Aorta (tissue), 5 donors: ENCODE results near the gene TET2. TPM values are rescaled to one million over a fixed set of nuclear protein-coding genes. Genes with fewer than 3 reads are reported as not detected.

ENCODE experiments used
- ATAC-seq: fragments of 200-7000 bp; cut with Tn5 transposase; one replicate; pipeline ENCODE4 v1.9.1; 2022; ENCODE audit warnings: moderate library complexity; ENCODE audit not compliant: low FRiP score
- DNase-seq, 2 donors: peaks; one replicate each; pipeline ENCODE4 v3.0.0-alpha.2; 2020
- H3K27ac ChIP-seq, 2 donors: one replicate each; pipeline ENCODE4 v1.5.1; 2013; ENCODE audit warnings: low read length in 2 of 2, mild to moderate bottlenecking in 2 of 2, moderate library complexity in 2 of 2, control low read depth in 1 of 2, inconsistent platforms in 1 of 2, low read depth in 1 of 2
- H3K27me3 ChIP-seq, 2 donors: one replicate each; pipeline ENCODE4 v1.6.1; 2013; ENCODE audit warnings: control low read depth in 1 of 2, low read length in 1 of 2, mild to moderate bottlenecking in 1 of 2, moderate library complexity in 1 of 2; ENCODE audit not compliant: insufficient read depth in 2 of 2, control insufficient read depth in 1 of 2
- H3K36me3 ChIP-seq, 2 donors: one replicate each; pipeline ENCODE4 v1.6.1; 2013; ENCODE audit warnings: control low read depth in 1 of 2, low read length in 1 of 2, mild to moderate bottlenecking in 1 of 2; ENCODE audit not compliant: insufficient read depth in 2 of 2, control insufficient read depth in 1 of 2
- H3K4me1 ChIP-seq, 2 donors: one replicate each; pipeline ENCODE4 v1.6.1; 2013; ENCODE audit warnings: low read length in 2 of 2, control low read depth in 1 of 2, mild to moderate bottlenecking in 1 of 2, moderate library complexity in 1 of 2; ENCODE audit not compliant: insufficient read depth in 2 of 2, control insufficient read depth in 1 of 2
- H3K4me3 ChIP-seq, 2 donors: one replicate each; pipeline ENCODE4 v1.5.1; 2013; ENCODE audit warnings: low read length in 2 of 2, control low read depth in 1 of 2, mild to moderate bottlenecking in 1 of 2
- H3K9me3 ChIP-seq: one replicate; pipeline ENCODE4 v1.6.1; 2013; ENCODE audit warnings: mild to moderate bottlenecking, low read length; ENCODE audit not compliant: control insufficient read depth
- WGBS, 2 donors: extraction: QIAGEN DNeasy Blood & Tissue Kit; methylation state at CpG; one replicate each; pipeline ENCODE4 v1.1.7; 2013; 5-methylcytosine and 5-hydroxymethylcytosine counted together
- intact Hi-C, 2 donors: fragments of 100-400 bp; cut with DNase I; formaldehyde crosslinking; loops; one replicate each; pipeline versions ENCODE4 v1.14.2 to v1.15.0; 2022
- polyA plus RNA-seq, 2 donors: library from polyadenylated mRNA; stranded (reverse); fragments of 200-250 nt; gene quantifications; one replicate each; pipeline ENCODE4 v1.2.3, GENCODE V29; 2013
- total RNA-seq, 2 donors: library from RNA; stranded (reverse); fragmentation: NEBNext Ultra II Directional; extraction: Animal tissue kit (Norgen Biotek cat#: 25700); gene quantifications; one replicate each; pipeline ENCODE4 v1.2.1, GENCODE V29; 2021
- donor health status: healthy with polysubstance abuse.
- donor health status: Bipolar disorder and iron deficiency.
- donor health status: DM: no; HTN: no; CAD: no.
- donor health status: DM: no; HTN: no; CAD: no.
- donor health status: DM: yes; HTN: yes; CAD: no.

Gene TET2
- total and polyA plus RNA-seq, 4 donors: 2.0 to 40.9 (median 21.8) TPM

DNA sequence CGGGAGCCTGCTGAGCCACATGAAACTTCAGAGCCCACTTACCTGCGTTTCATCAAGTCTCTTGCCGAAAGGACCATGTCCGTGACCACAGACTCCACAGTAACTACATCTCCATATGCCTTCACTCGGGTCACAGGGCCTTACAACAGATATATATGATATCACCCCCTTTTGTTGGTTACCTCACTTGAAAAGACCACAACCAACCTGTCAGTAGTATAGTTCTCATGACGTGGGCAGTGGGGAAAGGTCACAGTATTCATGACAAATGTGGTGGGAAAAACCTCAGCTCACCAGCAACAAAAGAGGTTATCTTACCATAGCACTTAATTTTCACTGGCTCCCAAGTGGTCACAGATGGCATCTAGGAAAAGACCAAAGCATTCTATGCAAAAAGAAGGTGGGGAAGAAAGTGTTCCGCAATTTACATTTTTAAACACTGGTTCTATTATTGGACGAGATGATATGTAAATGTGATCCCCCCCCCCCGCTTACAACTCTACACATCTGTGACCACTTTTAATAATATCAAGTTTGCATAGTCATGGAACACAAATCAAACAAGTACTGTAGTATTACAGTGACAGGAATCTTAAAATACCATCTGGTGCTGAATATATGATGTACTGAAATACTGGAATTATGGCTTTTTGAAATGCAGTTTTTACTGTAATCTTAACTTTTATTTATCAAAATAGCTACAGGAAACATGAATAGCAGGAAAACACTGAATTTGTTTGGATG, 129.9 kb downstream of the TET2 start:
- ATAC-seq: no peak
- Histone ChIP-seq H3K27ac (no peak overlapping the region), H3K4me1 (no peaks in the 10 kb centered on the region), H3K36me3 (peaks cover 2 to 11% of the 10 kb centered on the region in 2 donors), H3K9me3 (no peaks in the 10 kb centered on the region), H3K27me3 (no peaks in the 10 kb centered on the region), H3K4me3 (no peak overlapping the region)
- 92 to 93% methylated on average over 9 of the region's 9 CpGs for WGBS, 2 donors
- no peak for DNase-seq
- intact Hi-C loops: no loop called here

DNA sequence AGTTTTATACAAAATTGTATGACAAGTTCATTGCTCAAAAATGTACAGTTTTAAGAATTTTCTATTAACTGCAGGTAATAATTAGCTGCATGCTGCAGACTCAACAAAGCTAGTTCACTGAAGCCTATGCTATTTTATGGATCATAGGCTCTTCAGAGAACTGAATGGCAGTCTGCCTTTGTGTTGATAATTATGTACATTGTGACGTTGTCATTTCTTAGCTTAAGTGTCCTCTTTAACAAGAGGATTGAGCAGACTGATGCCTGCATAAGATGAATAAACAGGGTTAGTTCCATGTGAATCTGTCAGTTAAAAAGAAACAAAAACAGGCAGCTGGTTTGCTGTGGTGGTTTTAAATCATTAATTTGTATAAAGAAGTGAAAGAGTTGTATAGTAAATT, 131.0 kb downstream of the TET2 start:
- H3K4me3 ChIP-seq: no peak overlapping the region
- intact Hi-C loops: no loop called here
- H3K4me1 ChIP-seq: no peaks in the 10 kb centered on the region
- H3K27me3 ChIP-seq: no peaks in the 10 kb centered on the region
- H3K27ac ChIP-seq: no peak overlapping the region
- no peaks in the 10 kb centered on the region for H3K9me3 ChIP-seq
- peaks cover 0 to 11% of the 10 kb centered on the region in 2 donors for H3K36me3 ChIP-seq
- DNase-seq (no peak), ATAC-seq (no peak)
- WGBS, 2 donors: 74 to 89% methylated on average over 1 of the region's 1 CpG

DNA sequence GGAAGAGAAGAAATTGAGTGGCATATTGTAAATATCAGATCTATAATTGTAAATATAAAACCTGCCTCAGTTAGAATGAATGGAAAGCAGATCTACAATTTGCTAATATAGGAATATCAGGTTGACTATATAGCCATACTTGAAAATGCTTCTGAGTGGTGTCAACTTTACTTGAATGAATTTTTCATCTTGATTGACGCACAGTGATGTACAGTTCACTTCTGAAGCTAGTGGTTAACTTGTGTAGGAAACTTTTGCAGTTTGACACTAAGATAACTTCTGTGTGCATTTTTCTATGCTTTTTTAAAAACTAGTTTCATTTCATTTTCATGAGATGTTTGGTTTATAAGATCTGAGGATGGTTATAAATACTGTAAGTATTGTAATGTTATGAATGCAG, 132.6 kb downstream of the TET2 start:
- Histone ChIP-seq H3K27ac (no peak overlapping the region), H3K9me3 (no peaks in the 10 kb centered on the region), H3K27me3 (no peaks in the 10 kb centered on the region), H3K36me3 (peaks cover 0 to 11% of the 10 kb centered on the region in 2 donors), H3K4me1 (no peaks in the 10 kb centered on the region), H3K4me3 (no peak overlapping the region)
- DNase-seq (no peak), ATAC-seq (no peak)
- WGBS, 2 donors: 95 to 100% methylated on average over 1 of the region's 1 CpG
- intact Hi-C loops: no loop called here

DNA sequence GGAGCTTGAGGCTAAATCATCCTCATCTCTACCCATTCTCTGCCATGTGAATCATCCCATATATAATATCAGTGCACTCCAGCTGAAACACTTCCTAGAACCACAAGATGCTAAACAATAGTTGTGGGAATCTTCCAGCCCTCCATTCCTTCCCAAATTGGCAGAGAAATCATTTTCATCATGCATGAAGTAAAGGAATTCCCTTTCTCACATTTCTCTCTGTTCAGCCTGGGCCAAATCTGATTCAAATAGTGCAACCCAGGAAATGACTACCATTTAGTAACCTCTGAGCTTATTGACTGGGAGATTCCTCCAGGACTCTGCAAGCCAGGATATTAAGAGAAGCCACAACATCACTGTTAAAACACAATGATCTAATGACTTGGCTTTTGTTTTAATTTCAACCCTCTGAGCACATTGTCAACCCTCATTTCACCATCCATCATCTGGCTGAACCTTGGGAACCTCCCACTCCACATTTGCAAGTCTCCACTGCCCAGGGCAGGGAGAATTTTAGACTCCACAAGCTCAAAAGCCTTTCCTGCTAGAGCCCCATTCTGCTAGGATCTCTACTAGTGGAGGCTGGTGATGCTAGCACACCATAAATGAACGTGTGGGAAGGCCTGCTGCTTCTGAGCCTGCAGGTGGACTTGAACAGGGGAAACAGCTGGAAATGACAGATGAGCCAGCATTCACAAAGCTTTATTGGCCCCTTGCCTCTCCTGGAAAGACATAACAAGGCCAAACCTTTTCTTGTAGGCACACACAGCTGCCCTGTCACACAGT, 133.9 kb downstream of the TET2 start:
- 11 to 20% methylated on average over 1 of the region's 1 CpG for WGBS, 2 donors
- no peak overlapping the region for H3K4me3 ChIP-seq
- intact Hi-C loops: no loop called here
- peaks cover 0 to 10% of the 10 kb centered on the region in 2 donors for H3K36me3 ChIP-seq
- peak overlapping the region; percentile 8 to 43 for H3K27ac ChIP-seq
- H3K4me1 ChIP-seq: no peaks in the 10 kb centered on the region
- no peaks in the 10 kb centered on the region for H3K9me3 ChIP-seq
- H3K27me3 ChIP-seq: no peaks in the 10 kb centered on the region
- ATAC-seq (peak; percentile 22), DNase-seq (no peak)

DNA sequence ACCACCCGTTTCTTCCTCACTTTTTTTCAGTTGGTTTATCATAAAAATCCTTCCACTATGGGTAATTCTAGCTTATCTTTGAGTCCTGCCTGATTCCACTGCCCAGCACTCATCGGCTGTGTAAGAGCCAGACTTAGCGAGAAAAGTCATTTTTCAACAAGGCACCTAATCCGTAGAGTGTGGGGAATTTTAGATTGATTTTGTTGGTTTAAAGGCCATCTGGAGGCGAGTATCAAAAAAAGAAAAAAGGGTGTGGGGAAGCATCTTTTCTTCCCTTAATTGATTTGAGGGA, 134.4 kb downstream of the TET2 start:
- no peak for ATAC-seq
- H3K27ac ChIP-seq: no peak overlapping the region

GRCh38 chr4:105282489-105282888, 135.8 kb downstream of the TET2 start:
- intact Hi-C loops: no loop called here
- no peak overlapping the region for H3K4me3 ChIP-seq
- DNase-seq (no peak), ATAC-seq (no peak)
- no peak overlapping the region for H3K27ac ChIP-seq
- H3K9me3 ChIP-seq: no peaks in the 10 kb centered on the region
- 85 to 95% methylated on average over 3 of the region's 3 CpGs for WGBS, 2 donors
- H3K4me1 ChIP-seq: no peaks in the 10 kb centered on the region
- H3K36me3 ChIP-seq: no peaks in the 10 kb centered on the region
- no peaks in the 10 kb centered on the region for H3K27me3 ChIP-seq

More for the DNA sequence above, 134.4 kb downstream of the TET2 start:
- H3K36me3 ChIP-seq: peaks cover 0 to 5% of the 10 kb centered on the region in 2 donors
- 23 to 36% methylated on average over 5 of the region's 5 CpGs for WGBS, 2 donors
- H3K4me1 ChIP-seq: no peaks in the 10 kb centered on the region
- no peak for DNase-seq
- intact Hi-C loops: no loop called here
- no peak overlapping the region for H3K4me3 ChIP-seq
- no peaks in the 10 kb centered on the region for H3K9me3 ChIP-seq
- H3K27me3 ChIP-seq: no peaks in the 10 kb centered on the region

DNA sequence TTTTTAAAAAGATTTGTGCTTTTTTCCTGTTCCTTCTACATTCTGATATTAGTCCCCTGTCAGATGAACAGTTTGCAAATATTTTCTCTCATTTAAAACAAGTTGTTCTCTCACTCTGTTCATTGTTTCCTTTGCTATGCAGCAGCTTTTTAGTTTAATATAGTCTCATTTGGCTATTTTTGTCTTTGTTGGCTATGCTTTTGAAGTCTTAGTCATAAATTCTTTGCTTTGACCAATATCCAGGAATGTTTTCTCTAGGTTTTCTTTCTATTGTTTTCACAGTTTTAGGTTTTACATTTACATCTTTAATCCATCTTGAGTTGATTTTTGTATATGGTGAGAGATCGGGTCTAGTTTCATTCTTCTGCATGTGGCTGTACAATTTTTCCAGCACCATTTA, 136.8 kb downstream of the TET2 start:
- Histone ChIP-seq H3K27ac (no peak overlapping the region), H3K9me3 (peaks cover 2% of the 10 kb centered on the region), H3K4me1 (no peaks in the 10 kb centered on the region), H3K36me3 (no peaks in the 10 kb centered on the region), H3K4me3 (no peak overlapping the region), H3K27me3 (no peaks in the 10 kb centered on the region)
- intact Hi-C loops: no loop called here
- 7 to 23% methylated on average over 1 of the region's 1 CpG for WGBS, 2 donors
- ATAC-seq (no peak), DNase-seq (no peak)

- no peaks in the 10 kb centered on the region for H3K36me3 ChIP-seq
- intact Hi-C loops: no loop called here
- no peaks in the 10 kb centered on the region for H3K4me1 ChIP-seq
- DNase-seq (no peak), ATAC-seq (no peak)
- no peak overlapping the region for H3K27ac ChIP-seq
- H3K9me3 ChIP-seq: peaks cover 2% of the 10 kb centered on the region
- no peak overlapping the region for H3K4me3 ChIP-seq
- WGBS, 2 donors: 95 to 99% methylated on average over 2 of the region's 2 CpGs
- H3K27me3 ChIP-seq: no peaks in the 10 kb centered on the region
Observed at GRCh38 chr4:105288121-105288520, 141.4 kb downstream of the TET2 start.

DNA sequence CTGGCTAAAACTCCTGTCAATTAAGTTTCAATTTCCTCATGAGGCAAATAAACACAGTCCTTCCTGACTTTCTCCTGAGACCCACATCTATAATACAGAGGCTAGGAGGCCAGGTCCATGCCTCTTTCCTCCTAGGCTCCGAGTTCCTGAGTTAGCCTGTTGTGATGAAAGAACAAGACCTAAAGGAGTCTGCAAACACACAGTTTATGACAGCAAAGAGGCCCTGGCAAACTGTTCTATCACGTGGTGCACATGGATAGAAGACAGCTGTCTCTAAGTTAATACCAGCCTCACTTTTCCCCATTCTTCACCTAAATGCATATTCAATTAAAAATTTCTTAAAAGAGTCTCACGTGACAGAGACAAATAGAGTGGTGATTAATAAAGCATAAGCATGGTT, 145.2 kb downstream of the TET2 start:
- Histone ChIP-seq H3K9me3 (peaks cover 2% of the 10 kb centered on the region), H3K27ac (no peak overlapping the region), H3K4me1 (no peaks in the 10 kb centered on the region), H3K36me3 (no peaks in the 10 kb centered on the region), H3K27me3 (no peaks in the 10 kb centered on the region), H3K4me3 (no peak overlapping the region)
- DNase-seq (no peak), ATAC-seq (no peak)
- intact Hi-C loops: no loop called here
- WGBS, 2 donors: 67 to 69% methylated on average over 3 of the region's 3 CpGs
